HG03469 (cell line): Measurements from ENCODE around the gene HSF4.

Experiments used
- ATAC-seq: cut with Tn5 transposase; IDR thresholded peaks from one replicate; pipeline ENCODE4 v1.9.1; 2021; ENCODE audit warnings: mild to moderate bottlenecking, moderate library complexity, moderate number of reproducible peaks; ENCODE audit not compliant: unreplicated experiment

Gene HSF4

GRCh38 chr16:67149276-67150046 lies 15.1 kb upstream of the HSF4 start:
- ATAC-seq = no peak

- ATAC-seq = no peak
Measured at GRCh38 chr16:67150047-67150832, 14.3 kb upstream of the HSF4 start.

GRCh38 chr16:67150833-67151396 lies 13.6 kb upstream of the HSF4 start, which contains the start of gene B3GNT9:
TSS of gene B3GNT9 (minus strand) at chr16:67150998. CDS start at chr16:67150485, 513 bp downstream.
- ATAC-seq = no peak

- no peak for ATAC-seq
Measured at GRCh38 chr16:67151431-67152097, 13.0 kb upstream of the HSF4 start.

- ATAC-seq = no peak
Measured at GRCh38 chr16:67154578-67155294, 9.8 kb upstream of the HSF4 start.

GRCh38 chr16:67155295-67156142 lies 9.0 kb upstream of the HSF4 start:
- ATAC-seq = no peak

- ATAC-seq = no peak
Measured at GRCh38 chr16:67156143-67156844, 8.3 kb upstream of the HSF4 start.

- no peak for ATAC-seq
Measured at GRCh38 chr16:67157106-67157748, 7.3 kb upstream of the HSF4 start.

GRCh38 chr16:67157892-67158635 lies 6.5 kb upstream of the HSF4 start:
- no peak for ATAC-seq

GRCh38 chr16:67158637-67159600 lies 5.6 kb upstream of the HSF4 start:
- ATAC-seq = no peak

- no peak for ATAC-seq
Measured at GRCh38 chr16:67161595-67162058, 2.9 kb upstream of the HSF4 start.

- ATAC-seq = no peak
Measured at GRCh38 chr16:67162506-67163163, 1.9 kb upstream of the HSF4 start.

GRCh38 chr16:67163164-67163998 lies 1.2 kb upstream of the HSF4 start:
- no peak for ATAC-seq

GRCh38 chr16:67163999-67164558 lies 466 bp upstream of the HSF4 start:
- ATAC-seq = no peak
